ENCODE data around the gene ZNF598. TPM values are rescaled to one million over a fixed set of nuclear protein-coding genes. Genes with fewer than 3 reads are reported as not detected.

Gene ZNF598
- total and polyA plus RNA-seq, 2 of the 13 experiments (the other 11 are each of a cell fraction or from before 2014, with no cell fraction given): 13.5 to 14.2 TPM

GRCh38 chr16:2039274-2040031 lies 29.8 kb upstream of the ZNF598 start (continued):
- TF ChIP-seq AFF4 (CRISPR knock-in tag; IDR thresholded peaks at IDR 0.05) (no peak), BATF2 (CRISPR knock-in tag; IDR thresholded peaks at IDR 0.05) (no peak), RCOR2 (CRISPR knock-in tag; IDR thresholded peaks at IDR 0.05) (peak; percentile 57; the same call in 1 of the 2 replicates), RAD21 (CRISPR knock-in tag; IDR thresholded peaks at IDR 0.05) (0 out of 2 replicates have a peak, but pooled peaks have one; percentile 11), CHD4 (IDR thresholded peaks at IDR 0.05; ENCODE audit: borderline replicate concordance, low read length) (no peak), MTA1 (CRISPR knock-in tag; IDR thresholded peaks at IDR 0.05; ENCODE audit: borderline replicate concordance) (peak; percentile 92; the same call in 1 of the 2 replicates), CREM (IDR thresholded peaks at IDR 0.05) (peak; percentile 67; the same call in 1 of the 2 replicates), CREM (CRISPR knock-in tag; IDR thresholded peaks at IDR 0.05) (no peak), IKZF4 (CRISPR knock-in tag; IDR thresholded peaks at IDR 0.05; ENCODE audit: borderline replicate concordance, low read depth, not compliant biosample characterization) (no peak), ZNF710 (CRISPR knock-in tag; IDR thresholded peaks at IDR 0.05; ENCODE audit: borderline replicate concordance) (0 out of 2 replicates have a peak, but pooled peaks have one; percentile 19), ERF (CRISPR knock-in tag; IDR thresholded peaks at IDR 0.05) (peak; percentile 79), DZIP1 (CRISPR knock-in tag; IDR thresholded peaks at IDR 0.05) (no peak), ZBTB26 (CRISPR knock-in tag; IDR thresholded peaks at IDR 0.05; ENCODE audit: borderline replicate concordance) (no peak)
- TF ChIP-seq, protein P1, sequence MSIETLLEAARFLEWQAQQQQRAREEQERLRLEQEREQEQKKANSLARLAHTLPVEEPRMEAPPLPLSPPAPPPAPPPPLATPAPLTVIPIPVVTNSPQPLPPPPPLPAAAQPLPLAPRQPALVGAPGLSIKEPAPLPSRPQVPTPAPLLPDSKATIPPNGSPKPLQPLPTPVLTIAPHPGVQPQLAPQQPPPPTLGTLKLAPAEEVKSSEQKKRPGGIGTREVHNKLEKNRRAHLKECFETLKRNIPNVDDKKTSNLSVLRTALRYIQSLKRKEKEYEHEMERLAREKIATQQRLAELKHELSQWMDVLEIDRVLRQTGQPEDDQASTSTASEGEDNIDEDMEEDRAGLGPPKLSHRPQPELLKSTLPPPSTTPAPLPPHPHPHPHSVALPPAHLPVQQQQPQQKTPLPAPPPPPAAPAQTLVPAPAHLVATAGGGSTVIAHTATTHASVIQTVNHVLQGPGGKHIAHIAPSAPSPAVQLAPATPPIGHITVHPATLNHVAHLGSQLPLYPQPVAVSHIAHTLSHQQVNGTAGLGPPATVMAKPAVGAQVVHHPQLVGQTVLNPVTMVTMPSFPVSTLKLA (IDR thresholded peaks at IDR 0.05): peak; percentile 48; the same call in 1 of the 2 replicates

Measured in HepG2 (cell line).